Thyroid gland (tissue), 4 donors: Measurements from ENCODE around the gene CASP9.

Experiments
- POLR2A ChIP-seq, 2 donors: fragments of 450-650 bp; IDR thresholded peaks; one replicate each; pipeline ENCODE4 v1.6.1; 2017; ENCODE audit warnings: antibody characterized with exemption in 2 of 2, mild to moderate bottlenecking in 2 of 2, moderate library complexity in 1 of 2
- TF ChIP-seq, protein P1 (sequence below), 6 experiments: fragments of 200-600 bp in 3 of 6; fragments of 450-650 bp in 3 of 6; sonication (generic) in 3 of 6; IDR thresholded peaks; one replicate each; pipeline ENCODE4 v1.5.1; 2016 to 2019; ENCODE audit warnings: antibody characterized with exemption in 6 of 6, mild to moderate bottlenecking in 2 of 6, inconsistent platforms in 1 of 6, moderate library complexity in 1 of 6

DNA sequence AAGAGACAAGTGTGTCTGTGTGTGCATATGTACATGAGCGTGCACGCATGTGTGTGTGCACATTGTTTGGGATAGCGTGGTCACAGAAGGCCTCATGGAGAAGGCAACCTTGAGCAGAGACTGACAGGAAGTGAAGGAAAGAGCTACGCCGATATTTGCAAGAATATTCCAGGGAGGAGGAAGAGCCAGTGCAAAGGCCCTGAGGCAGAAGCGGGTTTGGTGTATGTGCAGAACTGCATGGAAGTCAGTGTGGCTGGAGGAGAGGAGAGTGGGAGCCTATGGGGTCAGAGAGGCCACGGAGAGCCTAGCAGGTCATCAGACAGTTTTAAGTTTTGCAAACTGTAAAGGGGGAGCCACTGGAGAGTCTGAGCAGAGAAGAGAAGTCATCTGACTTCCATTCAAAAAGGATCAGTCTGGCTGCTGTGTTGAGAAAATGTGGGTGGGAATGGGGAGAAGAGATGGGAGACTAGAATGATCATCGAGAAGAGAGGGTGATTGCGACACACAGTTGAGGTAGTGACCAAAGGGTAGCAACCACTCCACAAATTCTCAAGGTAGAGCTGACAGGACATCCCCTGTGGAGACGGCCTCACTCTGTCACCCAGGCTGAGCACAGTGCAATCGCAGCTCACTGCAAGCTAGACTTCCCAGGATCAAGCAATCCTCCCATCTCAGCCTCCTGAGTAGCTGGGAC, 44.2 kb downstream of the CASP9 start:
- TF ChIP-seq POLR2A (IDR thresholded peaks at IDR 0.05): no peak
- TF ChIP-seq, protein P1, sequence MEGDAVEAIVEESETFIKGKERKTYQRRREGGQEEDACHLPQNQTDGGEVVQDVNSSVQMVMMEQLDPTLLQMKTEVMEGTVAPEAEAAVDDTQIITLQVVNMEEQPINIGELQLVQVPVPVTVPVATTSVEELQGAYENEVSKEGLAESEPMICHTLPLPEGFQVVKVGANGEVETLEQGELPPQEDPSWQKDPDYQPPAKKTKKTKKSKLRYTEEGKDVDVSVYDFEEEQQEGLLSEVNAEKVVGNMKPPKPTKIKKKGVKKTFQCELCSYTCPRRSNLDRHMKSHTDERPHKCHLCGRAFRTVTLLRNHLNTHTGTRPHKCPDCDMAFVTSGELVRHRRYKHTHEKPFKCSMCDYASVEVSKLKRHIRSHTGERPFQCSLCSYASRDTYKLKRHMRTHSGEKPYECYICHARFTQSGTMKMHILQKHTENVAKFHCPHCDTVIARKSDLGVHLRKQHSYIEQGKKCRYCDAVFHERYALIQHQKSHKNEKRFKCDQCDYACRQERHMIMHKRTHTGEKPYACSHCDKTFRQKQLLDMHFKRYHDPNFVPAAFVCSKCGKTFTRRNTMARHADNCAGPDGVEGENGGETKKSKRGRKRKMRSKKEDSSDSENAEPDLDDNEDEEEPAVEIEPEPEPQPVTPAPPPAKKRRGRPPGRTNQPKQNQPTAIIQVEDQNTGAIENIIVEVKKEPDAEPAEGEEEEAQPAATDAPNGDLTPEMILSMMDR (IDR thresholded peaks at IDR 0.05): no peak
